K562 (cell line): ENCODE results near the gene ME3. TPM values are rescaled to one million over a fixed set of nuclear protein-coding genes. Genes with fewer than 3 reads are reported as not detected.

ENCODE experiments used
- ARNT ChIP-seq, 2 experiments: fragments of 450-650 bp; IDR thresholded peaks; 2 replicates each; pipeline ENCODE4 v1.6.1; 2016; ENCODE audit warnings: mild to moderate bottlenecking in 1 of 2
- CTBP1 ChIP-seq: fragments of 450-650 bp; IDR thresholded peaks from 2 replicates; pipeline ENCODE4 v1.6.1; 2016; ENCODE audit warnings: borderline replicate concordance
- ELF2 ChIP-seq: fragments of 250-450 bp; sonication (Bioruptor Pico); IDR thresholded peaks from 2 replicates; pipeline ENCODE4 v1.5.0; 2021; ENCODE audit warnings: mild to moderate bottlenecking
- ETV5 ChIP-seq: sonication (generic); formaldehyde crosslinking; IDR thresholded peaks from 2 replicates; pipeline ENCODE4 v1.4.0; 2020; ENCODE audit warnings: low read depth, mild to moderate bottlenecking, missing genetic modification reagents
- HDGF ChIP-seq: fragments of 450-650 bp; IDR thresholded peaks from 2 replicates; pipeline ENCODE4 v1.6.1; 2016
- HNRNPLL ChIP-seq: fragments of 200-400 bp; formaldehyde crosslinking; IDR thresholded peaks from 2 replicates; pipeline ENCODE4 v1.6.1; 2017; ENCODE audit warnings: low read length, low read depth, mild to moderate bottlenecking; ENCODE audit not compliant: poor library complexity, severe bottlenecking
- MAFG ChIP-seq: fragments of 450-650 bp; conservative IDR thresholded peaks from 2 replicates; pipeline ENCODE4 v1.6.1; 2016; ENCODE audit warnings: missing genetic modification characterization, missing compliant biosample characterization
- MBD2 ChIP-seq: sonication (generic); IDR thresholded peaks from 2 replicates; pipeline ENCODE4 v1.6.1; 2016; ENCODE audit warnings: low read depth, borderline replicate concordance
- PTRF ChIP-seq: fragments of 450-650 bp; IDR thresholded peaks from 2 replicates; pipeline ENCODE4 v1.6.1; 2016; ENCODE audit warnings: mild to moderate bottlenecking, missing genetic modification characterization, missing compliant biosample characterization
- RBM25 ChIP-seq: fragments of 200-400 bp; formaldehyde crosslinking; IDR thresholded peaks from 2 replicates; pipeline ENCODE4 v1.6.1; 2018; ENCODE audit warnings: low read length, low read depth, moderate library complexity; ENCODE audit not compliant: severe bottlenecking
- SMAD3 ChIP-seq: fragments of 450-650 bp; formaldehyde crosslinking; conservative IDR thresholded peaks from 2 replicates; pipeline ENCODE4 v1.4.0; 2020; ENCODE audit warnings: mild to moderate bottlenecking
- SMAD4 ChIP-seq: fragments of 250-450 bp; sonication (Bioruptor Pico); conservative IDR thresholded peaks from 2 replicates; pipeline ENCODE4 v1.8.0; 2021; ENCODE audit warnings: inconsistent platforms, mild to moderate bottlenecking, moderate library complexity
- SRSF1 ChIP-seq: fragments of 200-400 bp; formaldehyde crosslinking; IDR thresholded peaks from 2 replicates; pipeline ENCODE4 v1.6.1; 2017; ENCODE audit warnings: mild to moderate bottlenecking, low read depth, low read length, moderate library complexity
- TCF7L2 ChIP-seq: fragments of 150-350 bp; IDR thresholded peaks from 2 replicates; pipeline ENCODE4 v1.6.1; 2016; ENCODE audit warnings: low read depth, mild to moderate bottlenecking, low read length, moderate library complexity
- TEAD4 ChIP-seq, 2 experiments: sonication (generic) in 1 of 2; formaldehyde crosslinking in 1 of 2; IDR thresholded peaks; 2 replicates each; pipeline versions ENCODE4 v1.6.1 to v1.8.0; 2012 to 2022; ENCODE audit warnings: borderline replicate concordance in 1 of 2, inconsistent platforms in 1 of 2, low read length in 1 of 2, mild to moderate bottlenecking in 1 of 2, missing genetic modification reagents in 1 of 2
- ZFX ChIP-seq: sonication (generic); formaldehyde crosslinking; IDR thresholded peaks from 2 replicates; pipeline ENCODE4 v1.8.0; 2022; ENCODE audit warnings: mild to moderate bottlenecking, missing genetic modification reagents, moderate library complexity
- ZNF586 ChIP-seq: fragments of 450-650 bp; formaldehyde crosslinking; conservative IDR thresholded peaks from 2 replicates; pipeline ENCODE4 v1.4.0; 2020; ENCODE audit warnings: mild to moderate bottlenecking, moderate library complexity
- ZNF707 ChIP-seq: fragments of 250-450 bp; sonication (Bioruptor Pico); conservative IDR thresholded peaks from 2 replicates; pipeline ENCODE4 v1.8.0; 2022; ENCODE audit warnings: inconsistent platforms, mild to moderate bottlenecking, moderate library complexity
- polyA plus RNA-seq, 8 experiments: library from polyadenylated mRNA; depleted of rRNA in 4 of 8; stranded (reverse) in 5 of 8; unstranded in 3 of 8; fragments of >200 nt; fragmentation: Nextera tagmentation in 2 of 8; fragmentation: Illumina TruSeq in 1 of 8; extraction: Ambion mirVana in 2 of 8; extraction: Trizol in 1 of 8; gene quantifications; 2 replicates each; pipeline versions ENCODE4 v1.2.1 to v1.2.3, GENCODE V29; 2011 to 2014; ENCODE audit warnings: inconsistent platforms in 1 of 8, missing spikeins in 1 of 8
- total RNA-seq, 7 experiments: library from RNA; depleted of rRNA in 6 of 7; stranded (reverse); fragments of >200 nt in 6 of 7; fragmentation: Illumina TruSeq in 2 of 7; extraction: Trizol in 2 of 7; gene quantifications; 2 replicates each; pipeline versions ENCODE4 v1.2.1 to v1.2.3, GENCODE V29; 2011 to 2021; ENCODE audit warnings: low replicate concordance in 1 of 7
- TF ChIP-seq, protein P1 (sequence below): fragments of 450-650 bp; formaldehyde crosslinking; IDR thresholded peaks from 2 replicates; pipeline ENCODE4 v1.4.0; 2022; ENCODE audit warnings: mild to moderate bottlenecking, moderate library complexity
- TF ChIP-seq, protein P2 (sequence below): IDR thresholded peaks from 3 replicates; pipeline ENCODE4 v1.6.1; 2011; ENCODE audit warnings: borderline replicate concordance, mild to moderate bottlenecking; ENCODE audit not compliant: insufficient read length, insufficient read depth
- TF ChIP-seq, protein P3 (sequence below): fragments of 450-650 bp; IDR thresholded peaks from 2 replicates; pipeline ENCODE4 v1.6.1; 2018; ENCODE audit warnings: mild to moderate bottlenecking, low read depth; ENCODE audit not compliant: partially characterized antibody
- TF ChIP-seq, protein P4 (sequence below): sonication (generic); formaldehyde crosslinking; IDR thresholded peaks from 2 replicates; pipeline ENCODE4 v1.5.0; 2020; ENCODE audit warnings: missing genetic modification reagents
- TF ChIP-seq, protein P5 (sequence below), 2 experiments: fragments of 250-450 bp in 1 of 2; fragments of 450-650 bp in 1 of 2; sonication (Bioruptor Pico) in 1 of 2; IDR thresholded peaks; 2 replicates each; pipeline versions ENCODE4 v1.6.1 to v1.8.0; 2016 to 2021; ENCODE audit warnings: mild to moderate bottlenecking in 2 of 2, moderate library complexity in 2 of 2, missing compliant biosample characterization in 1 of 2, missing genetic modification characterization in 1 of 2

ME3 gene
- total and polyA plus RNA-seq, 9 of the 15 experiments (the other 6 are each of a cell fraction or from before 2014, with no cell fraction given), result not detected

DNA sequence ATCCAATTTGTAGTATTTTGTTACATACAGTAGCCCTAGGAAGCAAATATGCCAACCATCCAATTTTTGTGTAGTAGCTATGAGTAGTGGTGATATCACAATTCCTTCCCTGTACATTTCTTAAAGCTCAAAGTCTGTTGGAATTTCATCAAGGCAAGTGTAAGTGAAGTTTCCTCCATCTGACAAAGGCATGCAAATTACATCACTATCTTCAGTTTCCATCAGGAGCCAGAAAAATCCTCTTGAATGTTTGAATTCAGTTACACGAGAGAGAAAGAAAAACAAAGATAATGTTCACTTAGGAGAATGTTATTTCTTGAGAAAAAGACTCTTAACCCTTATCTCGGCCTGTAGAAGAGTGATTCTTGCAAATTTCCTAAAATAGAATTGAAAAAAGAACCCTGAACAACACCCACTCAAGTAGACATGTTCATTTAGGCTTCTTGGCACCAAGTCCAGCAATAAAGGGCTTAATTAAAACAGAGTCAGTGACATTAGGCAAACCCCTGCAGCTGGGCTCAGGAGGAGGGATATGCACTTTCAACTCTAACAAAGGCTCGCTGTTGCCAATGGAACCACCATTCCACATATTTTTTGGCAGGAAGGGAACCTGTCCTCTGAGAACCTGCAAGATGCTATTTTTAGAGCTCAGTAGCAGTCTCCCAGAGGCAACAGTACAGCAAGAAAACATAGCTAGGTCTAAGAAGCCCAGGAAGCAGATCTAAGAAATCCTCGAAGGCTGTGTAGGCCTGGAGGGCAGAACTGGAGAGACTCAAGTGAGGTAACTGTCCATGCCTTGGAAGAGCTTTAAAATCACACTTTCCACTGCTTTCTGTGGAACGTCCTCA lies 153.1 kb downstream of the ME3 start (continued):
- no peak for TF ChIP-seq ZNF707 (CRISPR knock-in tag)
- no peak for TF ChIP-seq ETV5 (CRISPR knock-in tag)
- peak; percentile 28; the same call in 1 of the 2 replicates for TF ChIP-seq SMAD4 (CRISPR knock-in tag)
- no peak for TF ChIP-seq HNRNPLL
- TF ChIP-seq SMAD3 (CRISPR knock-in tag), result no peak
- TF ChIP-seq ELF2 (CRISPR knock-in tag), result no peak
- TF ChIP-seq MAFG, result no peak
- TF ChIP-seq, protein P1, sequence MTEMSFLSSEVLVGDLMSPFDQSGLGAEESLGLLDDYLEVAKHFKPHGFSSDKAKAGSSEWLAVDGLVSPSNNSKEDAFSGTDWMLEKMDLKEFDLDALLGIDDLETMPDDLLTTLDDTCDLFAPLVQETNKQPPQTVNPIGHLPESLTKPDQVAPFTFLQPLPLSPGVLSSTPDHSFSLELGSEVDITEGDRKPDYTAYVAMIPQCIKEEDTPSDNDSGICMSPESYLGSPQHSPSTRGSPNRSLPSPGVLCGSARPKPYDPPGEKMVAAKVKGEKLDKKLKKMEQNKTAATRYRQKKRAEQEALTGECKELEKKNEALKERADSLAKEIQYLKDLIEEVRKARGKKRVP (CRISPR knock-in tag), result no peak
- TF ChIP-seq MBD2, result no peak
- TF ChIP-seq ZNF586 (CRISPR knock-in tag), result no peak
- TF ChIP-seq TCF7L2, result no peak
- no peak for TF ChIP-seq PTRF (tag)
- no peak for TF ChIP-seq RBM25
- no peak for TF ChIP-seq ZFX (CRISPR knock-in tag)
- no peak; the same call in 1 of the 2 replicates for TF ChIP-seq TEAD4 (IDR thresholded peaks at IDR 0.05; ENCODE audit: low read length)
- no peak for TF ChIP-seq TEAD4 (CRISPR knock-in tag; IDR thresholded peaks at IDR 0.05; ENCODE audit: borderline replicate concordance)
- 0 out of 2 replicates have a peak, but pooled peaks have one; percentile 33 for TF ChIP-seq CTBP1
- TF ChIP-seq, protein P2, sequence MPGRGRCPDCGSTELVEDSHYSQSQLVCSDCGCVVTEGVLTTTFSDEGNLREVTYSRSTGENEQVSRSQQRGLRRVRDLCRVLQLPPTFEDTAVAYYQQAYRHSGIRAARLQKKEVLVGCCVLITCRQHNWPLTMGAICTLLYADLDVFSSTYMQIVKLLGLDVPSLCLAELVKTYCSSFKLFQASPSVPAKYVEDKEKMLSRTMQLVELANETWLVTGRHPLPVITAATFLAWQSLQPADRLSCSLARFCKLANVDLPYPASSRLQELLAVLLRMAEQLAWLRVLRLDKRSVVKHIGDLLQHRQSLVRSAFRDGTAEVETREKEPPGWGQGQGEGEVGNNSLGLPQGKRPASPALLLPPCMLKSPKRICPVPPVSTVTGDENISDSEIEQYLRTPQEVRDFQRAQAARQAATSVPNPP, result no peak
- TF ChIP-seq, protein P3, sequence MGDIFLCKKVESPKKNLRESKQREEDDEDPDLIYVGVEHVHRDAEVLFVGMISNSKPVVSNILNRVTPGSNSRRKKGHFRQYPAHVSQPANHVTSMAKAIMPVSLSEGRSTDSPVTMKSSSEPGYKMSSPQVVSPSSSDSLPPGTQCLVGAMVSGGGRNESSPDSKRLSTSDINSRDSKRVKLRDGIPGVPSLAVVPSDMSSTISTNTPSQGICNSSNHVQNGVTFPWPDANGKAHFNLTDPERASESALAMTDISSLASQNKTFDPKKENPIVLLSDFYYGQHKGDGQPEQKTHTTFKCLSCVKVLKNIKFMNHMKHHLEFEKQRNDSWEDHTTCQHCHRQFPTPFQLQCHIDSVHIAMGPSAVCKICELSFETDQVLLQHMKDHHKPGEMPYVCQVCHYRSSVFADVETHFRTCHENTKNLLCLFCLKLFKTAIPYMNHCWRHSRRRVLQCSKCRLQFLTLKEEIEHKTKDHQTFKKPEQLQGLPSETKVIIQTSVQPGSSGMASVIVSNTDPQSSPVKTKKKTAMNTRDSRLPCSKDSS, result no peak
- TF ChIP-seq ARNT (IDR thresholded peaks at IDR 0.05), result no peak; a peak in 1 of 4 replicates
- no peak for TF ChIP-seq SRSF1
- TF ChIP-seq, protein P4, sequence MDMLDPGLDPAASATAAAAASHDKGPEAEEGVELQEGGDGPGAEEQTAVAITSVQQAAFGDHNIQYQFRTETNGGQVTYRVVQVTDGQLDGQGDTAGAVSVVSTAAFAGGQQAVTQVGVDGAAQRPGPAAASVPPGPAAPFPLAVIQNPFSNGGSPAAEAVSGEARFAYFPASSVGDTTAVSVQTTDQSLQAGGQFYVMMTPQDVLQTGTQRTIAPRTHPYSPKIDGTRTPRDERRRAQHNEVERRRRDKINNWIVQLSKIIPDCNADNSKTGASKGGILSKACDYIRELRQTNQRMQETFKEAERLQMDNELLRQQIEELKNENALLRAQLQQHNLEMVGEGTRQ (CRISPR knock-in tag), result no peak
- TF ChIP-seq, protein P5, sequence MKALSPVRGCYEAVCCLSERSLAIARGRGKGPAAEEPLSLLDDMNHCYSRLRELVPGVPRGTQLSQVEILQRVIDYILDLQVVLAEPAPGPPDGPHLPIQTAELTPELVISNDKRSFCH (CRISPR knock-in tag; IDR thresholded peaks at IDR 0.05), result no peak
- TF ChIP-seq, protein P5 (tag; IDR thresholded peaks at IDR 0.05), result peak; percentile 53; the same call in 1 of the 2 replicates
- no peak for TF ChIP-seq HDGF
